HS-5 (cell line): ENCODE measurements around the gene CSF3.

Experiments used
- DNase-seq: peaks from one replicate; pipeline ENCODE4 v3.0.0-alpha.2; 2012; ENCODE audit warnings: low read depth

The CSF3 gene

DNA sequence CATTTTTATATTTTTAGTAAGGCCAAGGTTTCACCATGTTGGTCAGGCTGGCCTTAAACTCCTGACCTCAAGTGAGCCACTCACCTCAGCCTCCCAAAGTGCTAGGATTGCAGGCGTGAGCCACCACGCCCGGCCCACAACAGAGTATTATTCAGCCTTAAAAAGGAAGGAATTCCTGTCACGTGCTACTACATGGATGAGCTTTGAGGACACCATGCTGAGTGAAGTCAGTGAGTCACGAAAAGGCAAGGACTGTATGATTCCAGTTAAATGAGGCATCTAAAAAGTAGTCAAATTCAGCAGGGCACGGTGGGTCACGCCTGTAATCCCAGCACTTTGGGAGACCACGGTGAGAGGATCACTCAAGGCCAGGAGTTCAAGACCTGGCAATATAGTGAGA, 9.7 kb downstream of the CSF3 start:
- no peak for DNase-seq

DNA sequence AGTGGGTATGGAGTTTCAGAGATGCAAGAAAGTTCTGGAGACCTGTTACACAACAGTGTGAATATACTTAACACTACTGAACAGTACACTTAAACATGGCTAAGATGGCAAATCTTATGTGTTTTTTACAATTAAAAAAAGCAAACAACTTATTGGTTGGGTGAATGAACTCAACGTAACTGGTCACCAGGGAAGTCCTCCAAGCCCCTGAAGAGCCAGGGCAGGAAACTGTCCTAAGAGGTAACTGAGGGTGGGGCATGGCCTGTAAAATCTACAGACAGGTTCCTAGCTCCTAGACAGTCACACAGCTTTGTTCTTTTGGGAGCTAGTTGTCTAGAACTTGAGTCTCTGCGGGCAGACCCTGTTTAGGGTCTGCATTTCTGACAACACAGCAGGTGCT, 10.3 kb downstream of the CSF3 start:
- DNase-seq: no peak

DNA sequence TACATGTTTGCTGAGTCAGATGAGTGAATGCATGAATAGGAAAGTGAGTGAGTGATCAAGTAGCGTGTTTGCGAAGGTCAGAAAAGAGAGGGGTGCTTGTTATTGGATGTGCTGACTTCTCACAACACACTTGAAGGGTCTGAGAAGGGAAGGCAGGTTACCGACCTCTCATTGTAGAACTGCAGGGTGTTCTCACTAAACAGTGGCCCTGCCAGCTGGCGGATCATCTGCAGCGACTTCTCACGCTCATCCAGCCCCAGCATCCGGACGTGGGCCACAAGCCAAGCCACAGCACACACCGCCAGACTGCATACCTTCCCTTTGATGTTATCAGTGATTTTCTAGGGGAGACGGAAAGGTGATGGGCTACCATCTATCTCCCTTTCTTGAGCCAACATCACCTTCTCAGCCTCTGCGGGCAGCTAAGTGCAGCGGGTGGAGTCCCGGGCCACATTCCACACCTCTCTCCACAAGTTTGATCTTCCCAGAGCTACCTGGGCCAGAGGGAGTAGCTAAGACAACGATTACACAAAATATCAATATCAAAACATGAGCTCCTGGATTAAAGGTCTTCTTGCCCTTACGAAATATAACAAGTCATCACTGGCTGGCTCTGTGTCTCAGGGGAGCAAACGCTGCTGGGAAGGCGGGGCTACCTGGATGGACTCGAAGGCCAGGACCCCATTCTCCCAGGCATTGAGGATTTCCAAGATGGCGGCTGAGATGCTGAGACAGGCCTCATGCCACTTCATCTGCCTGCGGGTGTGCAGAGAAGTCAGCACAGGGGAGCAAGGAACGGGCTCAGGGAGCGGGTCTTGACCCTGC, 11.0 kb downstream of the CSF3 start:
- DNase-seq: no peak

DNA sequence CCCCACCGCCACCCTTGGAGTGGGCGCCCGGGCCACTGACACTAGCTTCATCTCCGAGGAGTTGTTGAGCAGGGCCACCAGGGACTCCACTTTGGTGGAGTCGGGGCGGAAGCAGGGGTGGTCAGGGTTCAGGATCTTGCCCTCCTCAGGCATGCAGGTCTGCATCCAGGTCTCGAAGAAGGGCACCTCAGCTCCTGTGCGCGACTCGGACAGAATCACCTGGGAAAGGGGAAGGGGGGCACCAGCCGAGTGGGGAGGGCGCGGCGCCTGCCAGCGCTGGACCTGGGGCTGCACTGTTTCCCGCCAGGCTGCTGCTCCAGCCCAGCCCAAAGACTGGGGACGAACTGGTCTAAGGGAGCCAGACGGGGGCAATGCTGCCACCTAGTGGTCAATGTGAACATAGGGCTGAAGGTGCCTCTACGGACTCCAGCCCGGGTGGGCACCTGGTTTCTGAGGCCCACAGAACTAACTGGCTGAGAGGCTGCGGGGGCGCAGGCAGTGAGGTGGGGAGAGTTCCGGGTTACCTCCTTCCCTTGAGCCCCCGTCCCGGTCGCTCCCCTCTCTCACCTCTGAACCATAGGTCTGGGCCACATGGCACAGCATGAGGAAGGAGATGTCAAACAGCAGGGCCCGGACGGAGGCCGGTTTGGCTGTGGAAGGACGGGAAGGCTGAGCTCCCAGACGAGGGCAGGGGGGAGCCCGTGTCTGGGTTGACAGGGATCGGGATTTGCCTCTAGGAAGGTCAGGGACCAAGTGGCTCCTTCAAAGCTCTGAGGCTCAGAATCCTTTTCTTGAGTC, 11.8 kb downstream of the CSF3 start:
- no peak for DNase-seq

DNA sequence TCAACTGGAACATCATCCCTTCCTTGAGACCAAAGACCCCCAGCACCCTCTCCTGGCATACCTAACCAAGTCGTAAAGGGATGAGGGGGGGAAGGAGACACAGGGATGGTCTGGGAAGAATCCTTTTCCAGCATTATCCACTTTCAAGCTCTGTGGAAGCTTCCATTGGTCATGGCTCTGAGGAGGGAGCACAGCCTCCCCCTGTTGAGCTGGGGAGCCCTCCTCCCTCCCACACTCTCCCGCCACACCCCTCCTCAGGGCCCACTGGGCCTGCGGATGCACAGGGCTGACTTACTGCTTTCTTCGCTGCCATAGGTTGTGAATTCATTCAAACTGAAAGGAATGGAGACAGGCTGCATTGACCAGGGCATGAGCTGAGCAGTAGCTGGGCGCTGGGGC, 12.4 kb downstream of the CSF3 start:
- DNase-seq: no peak

DNA sequence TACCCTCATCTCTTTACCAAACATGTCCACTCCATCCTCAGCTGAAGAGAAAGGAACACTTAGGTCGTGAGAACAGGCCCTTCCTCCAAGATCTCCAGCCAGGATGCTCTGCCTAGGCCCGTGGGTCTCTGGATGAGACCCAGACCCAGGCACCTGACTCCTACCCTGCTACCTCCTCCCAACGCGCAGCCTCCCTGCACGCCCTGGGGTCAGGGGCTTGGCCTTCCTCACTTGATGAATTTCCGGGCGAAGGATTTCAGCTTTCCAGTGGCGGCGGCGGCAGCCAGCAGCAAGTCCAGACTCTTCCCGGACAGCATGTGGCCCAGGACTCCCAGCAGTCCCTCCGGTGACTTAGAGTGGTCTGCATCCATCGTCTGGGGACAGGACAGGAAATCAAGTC, 13.4 kb downstream of the CSF3 start:
- DNase-seq: no peak

DNA sequence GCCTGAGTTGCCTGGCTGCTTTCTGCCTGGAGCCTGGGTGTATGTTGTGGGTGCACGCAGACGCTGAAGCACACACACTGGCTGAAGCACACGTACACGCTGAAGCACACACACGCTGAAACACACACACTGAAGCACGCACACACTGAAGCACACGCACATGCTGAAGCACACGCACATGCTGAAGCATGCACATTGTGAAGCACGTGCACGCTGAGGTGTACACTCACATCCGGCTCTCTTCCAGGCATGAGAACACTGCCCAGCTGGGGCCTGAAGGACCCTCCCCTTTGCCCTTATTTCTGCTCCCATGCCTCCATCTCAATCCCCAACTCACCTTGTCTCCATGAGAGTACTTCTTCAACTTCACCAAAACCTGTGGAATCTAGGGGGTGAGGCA, 16.5 kb downstream of the CSF3 start:
- DNase-seq: no peak

DNA sequence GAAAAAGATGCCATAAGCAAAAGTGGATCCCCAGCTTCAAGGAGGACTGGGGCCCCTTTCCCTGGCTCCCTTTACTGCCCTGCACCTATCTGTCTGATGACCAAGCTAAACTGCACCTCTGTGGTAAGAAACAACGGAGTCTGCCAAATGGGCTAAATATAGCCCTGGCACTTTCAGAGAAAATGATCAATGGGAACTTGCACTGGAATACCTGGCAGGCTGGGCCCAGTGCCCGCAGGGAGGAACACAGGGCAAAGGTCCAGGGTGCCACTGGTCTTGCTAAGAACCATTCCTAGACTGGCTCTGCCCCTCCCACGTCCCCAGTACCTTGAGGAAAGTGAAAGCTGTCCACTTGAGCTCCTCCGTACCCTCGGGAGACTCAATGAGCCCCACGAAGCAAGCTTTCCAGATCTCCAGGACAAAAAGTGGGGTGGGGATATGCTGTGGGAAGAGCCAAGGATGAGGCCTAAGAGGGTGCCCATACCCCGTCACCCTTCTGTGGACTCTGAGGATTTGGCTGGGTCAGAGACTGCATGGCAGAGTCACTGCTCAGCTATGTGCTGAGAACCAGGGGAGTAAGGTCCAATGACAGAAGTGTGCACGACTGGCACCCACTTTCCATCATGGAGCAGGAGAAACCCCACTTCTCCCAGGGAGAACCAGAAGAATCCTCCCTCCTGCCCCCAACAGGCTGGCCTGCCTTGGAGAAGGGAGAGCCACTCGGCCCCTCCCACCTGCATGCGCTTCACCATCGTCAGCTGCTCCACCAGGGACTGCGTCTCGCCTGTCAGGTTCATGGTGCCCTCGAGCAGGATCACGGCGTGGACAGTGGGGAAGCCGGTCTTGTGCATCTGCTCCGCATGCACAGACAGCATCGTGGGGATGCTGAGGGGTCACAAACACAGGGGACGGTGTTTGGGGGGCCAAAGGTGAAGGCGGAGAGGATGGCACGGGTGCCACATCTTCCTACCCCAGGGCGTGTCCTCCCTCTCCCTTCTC, 17.4 kb downstream of the CSF3 start:
- no peak for DNase-seq

DNA sequence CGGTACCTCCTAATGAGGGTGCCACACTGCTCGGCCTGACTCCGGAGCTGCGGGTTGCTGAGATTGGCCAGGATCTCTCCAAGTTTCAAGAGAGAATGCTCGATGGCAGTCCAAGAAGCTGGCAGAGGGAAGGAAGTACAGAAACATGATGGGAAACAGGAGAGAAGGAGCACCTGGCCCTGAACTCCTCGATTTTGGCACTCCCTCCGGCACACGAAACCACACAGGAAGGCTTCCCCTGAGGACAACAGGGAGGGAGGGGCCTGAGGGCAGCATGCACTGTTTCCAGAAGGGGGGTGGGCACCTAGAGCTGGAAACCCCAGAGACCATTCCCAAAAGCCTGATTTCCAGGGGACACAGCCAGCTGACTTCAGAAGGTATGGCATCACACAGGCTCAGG, 18.1 kb downstream of the CSF3 start:
- no peak for DNase-seq

DNA sequence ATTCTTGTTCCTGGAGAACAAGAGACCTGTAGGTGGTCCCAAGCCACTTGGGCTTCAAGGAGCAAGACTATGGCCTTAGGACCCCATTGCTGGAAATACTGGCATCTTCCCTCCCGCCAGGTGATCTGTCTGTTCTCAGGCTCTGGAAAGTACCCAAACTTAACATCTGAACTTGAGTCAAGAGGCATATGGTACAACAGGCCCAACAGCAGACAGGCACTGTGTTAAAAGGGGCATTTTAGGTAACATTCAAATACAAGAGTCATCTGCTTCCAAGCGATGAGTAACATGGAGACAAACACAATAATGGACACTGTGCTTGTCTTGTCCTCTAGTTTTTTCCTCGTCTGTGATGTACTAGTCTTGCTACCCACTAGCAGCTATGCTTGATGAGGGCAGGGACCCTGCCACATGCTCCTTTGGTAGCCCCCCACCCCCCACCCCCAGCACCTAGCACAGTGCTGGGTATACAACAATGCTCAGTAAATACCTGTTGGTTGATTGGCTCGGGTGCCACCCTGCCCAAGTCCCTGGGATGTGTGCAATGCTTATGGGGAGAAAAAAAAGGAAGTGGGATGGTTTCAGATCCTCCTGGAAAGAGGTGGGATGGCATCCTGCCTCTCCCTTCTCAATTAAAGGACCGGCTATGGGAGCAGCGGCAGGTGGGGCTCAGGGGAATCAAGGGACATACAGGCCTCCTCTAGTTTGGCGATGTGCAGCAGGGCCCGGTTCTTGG, 19.4 kb downstream of the CSF3 start:
- DNase-seq: no peak

DNA sequence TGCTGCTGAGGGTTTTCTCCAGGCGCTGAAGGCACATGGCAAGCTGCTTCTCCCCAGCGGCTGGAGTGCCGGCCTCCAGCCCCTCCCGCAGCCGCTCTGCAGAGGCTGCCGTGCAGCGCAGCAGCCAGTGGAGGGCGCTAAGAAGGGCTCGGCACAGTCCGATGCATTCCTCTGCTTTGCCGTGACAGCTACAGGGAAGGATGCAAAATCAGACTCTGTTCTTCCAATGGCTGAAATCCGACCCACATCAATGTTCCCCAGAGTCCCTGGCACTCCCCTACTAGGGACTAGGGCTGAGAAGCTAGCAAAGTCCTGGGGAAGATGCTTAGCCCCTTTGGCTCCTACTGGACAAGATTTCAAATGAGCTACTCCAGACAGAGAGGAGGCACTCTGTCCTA, 19.9 kb downstream of the CSF3 start:
- no peak for DNase-seq

DNA sequence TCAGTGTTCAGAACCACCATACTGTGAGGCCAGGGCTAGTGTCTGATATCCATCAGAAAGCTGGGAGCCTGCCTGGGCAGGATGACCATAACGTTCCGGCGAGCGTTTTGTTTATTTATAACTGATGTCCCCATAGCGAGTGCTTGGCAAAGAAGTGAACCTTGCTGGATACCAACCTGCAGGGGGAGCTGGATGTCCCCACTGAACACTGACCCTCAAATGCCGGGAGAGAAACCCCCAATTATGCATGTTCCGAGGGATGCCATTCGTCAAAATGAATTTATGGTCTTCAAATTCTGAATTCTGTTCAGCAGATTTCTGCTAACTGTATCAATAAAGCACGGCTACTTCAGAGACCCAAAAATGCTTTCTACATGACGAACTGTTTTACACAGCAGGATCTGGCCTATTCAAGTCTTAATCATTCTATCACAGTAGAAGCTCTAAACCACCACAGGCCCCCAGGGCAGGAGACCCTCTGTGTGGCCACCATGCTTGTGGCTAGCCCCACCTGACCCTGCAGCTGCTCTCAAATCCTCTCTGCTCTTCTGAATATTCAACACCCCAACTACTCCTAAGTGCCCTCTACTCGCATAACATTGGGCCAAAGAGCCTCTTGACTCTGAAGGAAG, 23.8 kb downstream of the CSF3 start:
- DNase-seq: no peak

DNA sequence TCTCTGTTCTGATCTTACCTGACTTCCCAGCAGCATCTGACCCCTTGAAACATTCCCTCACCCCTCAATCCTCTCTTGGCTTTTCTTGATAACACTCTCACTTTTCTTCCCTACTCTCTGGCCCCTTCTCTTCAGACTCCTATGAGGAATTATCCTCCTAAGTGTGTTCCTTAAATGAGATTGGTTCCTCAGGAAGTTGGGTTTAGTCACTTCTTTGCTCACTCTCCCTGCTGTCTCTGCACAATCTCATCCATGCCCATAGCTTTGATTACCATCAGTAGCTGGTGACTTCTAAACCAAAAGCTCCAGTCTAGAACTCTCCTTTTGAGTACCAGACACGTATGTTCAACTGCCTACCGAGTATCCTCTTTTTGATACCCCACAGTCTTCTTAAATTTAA, 26.0 kb downstream of the CSF3 start:
- no peak for DNase-seq

DNA sequence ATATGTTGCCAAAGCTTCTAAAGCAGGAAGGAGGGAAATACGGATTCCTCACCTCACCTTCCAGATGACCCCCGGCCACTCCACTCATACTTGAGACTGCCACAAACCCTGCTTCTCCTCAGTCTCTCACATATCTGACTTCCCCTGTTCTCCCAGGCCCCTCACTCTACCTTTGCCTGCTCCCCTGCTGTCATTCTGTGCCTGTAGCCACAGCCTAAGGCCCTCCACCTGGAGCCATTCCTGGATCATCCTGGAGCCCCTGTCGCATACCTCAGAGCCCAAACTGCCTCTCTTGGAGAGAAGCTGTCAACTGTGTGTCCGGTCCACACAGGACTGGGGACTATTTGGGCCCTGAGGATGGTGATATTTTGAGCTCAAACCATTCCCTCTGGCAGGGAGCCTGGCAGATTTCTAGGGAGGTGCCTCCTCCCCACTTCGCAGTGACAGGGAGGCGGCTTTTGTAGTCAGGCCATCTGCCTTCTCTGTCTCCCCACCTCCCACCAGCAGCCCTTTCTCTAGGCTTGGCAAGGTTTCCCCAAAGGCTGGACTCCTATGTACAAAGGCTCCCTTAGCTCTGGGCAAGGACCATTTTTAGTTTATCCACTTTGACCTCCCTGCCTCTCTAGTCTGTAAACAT, 41.3 kb downstream of the CSF3 start:
- DNase-seq: no peak

DNA sequence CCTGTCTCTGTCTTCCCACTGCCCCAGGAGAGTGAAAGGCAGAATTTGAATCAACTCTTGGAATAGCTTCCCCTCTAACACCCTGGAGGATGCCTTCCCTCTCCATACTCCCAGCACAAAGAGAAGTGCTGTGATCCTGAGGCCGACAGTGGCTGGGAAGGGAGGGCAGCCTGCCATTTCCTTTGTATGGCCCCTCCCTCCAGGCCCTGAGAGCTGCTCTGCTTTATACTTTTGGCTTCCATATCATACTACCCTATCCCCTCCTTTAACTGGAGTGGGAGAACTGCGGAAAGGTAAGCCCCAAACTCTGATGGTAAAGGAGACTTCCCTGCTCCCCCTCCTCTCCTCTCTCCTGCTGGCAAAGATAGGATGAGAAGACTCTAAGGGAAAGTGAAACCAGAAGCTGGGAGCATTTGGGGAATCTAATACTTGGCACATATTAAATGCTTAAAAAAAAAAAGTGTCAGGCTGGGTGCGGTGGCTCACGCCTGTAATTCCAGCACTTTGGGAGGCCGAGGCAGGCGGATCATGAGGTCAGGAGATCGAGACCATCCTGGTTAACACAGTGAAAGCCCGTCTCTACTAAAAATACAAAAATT, 43.0 kb downstream of the CSF3 start:
- DNase-seq: no peak

DNA sequence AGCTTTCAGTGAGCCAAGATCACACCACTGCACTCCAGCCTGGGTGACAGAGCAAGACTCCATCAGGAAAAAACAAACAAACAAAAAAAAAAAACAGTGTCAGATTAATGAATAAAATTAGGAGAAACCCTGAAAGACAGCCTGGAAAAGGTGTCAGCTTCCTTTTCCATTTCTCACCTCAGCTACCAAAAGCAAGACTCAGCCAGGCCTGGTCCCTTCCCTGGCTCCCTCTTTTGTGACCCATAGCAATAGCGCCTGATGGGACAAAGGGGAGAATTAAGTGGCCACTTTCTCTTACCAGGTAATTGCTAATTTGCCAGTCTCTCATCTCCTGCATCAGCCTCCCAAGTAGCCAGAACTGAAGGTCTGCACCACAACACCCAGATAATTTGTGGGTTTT, 43.6 kb downstream of the CSF3 start:
- DNase-seq: no peak

DNA sequence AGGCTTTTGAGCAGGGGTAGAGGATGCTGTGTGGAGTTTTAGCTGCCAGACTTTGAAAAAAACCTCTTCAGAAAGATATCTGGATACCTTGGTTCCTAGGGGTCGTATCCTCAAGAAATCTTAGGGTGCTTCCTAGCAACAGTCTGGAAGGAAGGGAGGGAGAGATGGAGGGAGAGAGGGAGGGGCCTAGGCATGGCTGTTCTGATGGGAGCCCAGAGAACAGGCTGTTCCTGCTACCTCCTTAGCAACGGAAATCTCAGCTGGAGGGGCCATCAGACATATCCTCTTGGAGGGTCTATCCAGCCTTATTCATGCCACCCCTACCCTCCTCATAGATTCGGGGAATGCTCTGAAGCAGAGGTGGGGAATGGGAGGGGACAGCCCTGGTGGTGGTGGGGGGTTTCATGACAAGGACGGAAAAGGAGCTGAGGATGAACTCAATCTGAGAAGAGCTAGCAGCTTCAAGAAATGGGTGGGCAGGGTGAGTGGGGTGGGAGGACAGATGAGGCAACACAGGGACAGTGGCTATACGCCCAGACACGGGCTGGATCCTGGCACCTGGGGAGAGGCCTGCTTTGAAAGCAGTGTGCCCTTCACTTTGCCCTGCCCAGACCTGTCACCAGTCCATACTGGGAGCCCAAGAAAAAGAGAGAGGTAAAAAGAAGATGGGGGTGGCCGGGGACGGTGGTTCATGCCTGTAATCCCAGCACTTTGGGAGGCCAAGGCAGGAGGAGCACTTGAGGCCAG, 44.7 kb downstream of the CSF3 start:
- DNase-seq: no peak

DNA sequence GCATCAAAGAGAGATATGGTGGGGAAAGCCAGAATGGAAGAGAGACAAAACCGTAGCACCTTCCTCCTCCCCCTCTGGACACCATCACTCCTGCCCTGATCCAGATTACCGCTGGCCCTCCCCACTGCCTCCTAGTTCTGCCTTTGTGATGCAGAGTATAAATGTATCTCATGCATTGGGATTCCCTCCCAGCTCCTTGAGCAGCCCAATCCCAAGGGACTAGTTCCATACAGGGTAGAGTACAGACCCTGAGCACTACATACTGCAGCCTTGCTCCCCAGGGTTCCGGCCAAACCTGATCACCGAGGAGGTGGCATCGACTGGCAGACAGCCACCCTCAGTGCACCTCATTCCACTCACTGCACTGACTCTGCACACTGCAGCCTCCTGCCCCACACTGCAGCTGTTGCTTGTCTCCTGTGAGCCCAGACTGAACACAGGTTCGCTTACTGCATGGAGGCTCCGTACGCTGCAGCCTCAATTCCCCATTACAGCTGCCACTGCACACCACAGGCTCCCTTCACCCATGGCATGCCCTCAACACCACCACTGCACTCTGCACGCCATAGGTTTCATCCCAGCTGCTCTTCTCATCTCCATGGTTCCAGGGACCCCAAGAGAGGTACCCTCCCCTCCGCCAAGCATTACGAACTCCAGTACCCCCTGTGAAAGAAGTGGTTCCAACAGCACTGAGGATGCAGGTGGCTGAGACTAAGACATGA, 45.8 kb downstream of the CSF3 start:
- no peak for DNase-seq

DNA sequence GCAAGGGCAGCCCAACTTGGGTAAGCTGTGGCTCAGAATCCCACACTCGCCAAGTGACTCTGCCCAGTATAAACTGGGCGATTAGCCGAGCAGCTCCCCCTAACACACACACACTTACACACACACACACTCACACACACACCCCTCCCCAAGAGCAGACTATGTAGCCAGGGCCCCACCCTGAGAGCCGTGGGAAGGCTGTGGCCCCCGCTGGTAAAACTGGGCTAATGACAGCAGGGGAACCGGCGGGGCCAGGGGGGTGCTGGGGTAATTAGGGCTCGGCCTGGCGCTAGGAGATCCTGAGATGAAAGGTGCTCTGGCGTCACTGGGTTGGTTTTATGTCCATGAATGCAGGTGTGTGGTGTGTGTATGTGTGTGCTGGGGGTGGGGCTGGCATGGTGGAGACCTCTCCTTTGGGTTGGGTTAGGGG, 46.4 kb downstream of the CSF3 start:
- DNase-seq: no peak
